Measurements from ENCODE around the gene ANKS6.

GRCh38 chr9:98774746-98775145 lies 21.6 kb downstream of the ANKS6 start:
- peak; percentile 73 for TF ChIP-seq CTCF (IDR thresholded peaks at IDR 0.05; ENCODE audit: low read depth, low read length, poor library complexity, severe bottlenecking)
- no peak for TF ChIP-seq EZH2phosphoT487 (IDR thresholded peaks at IDR 0.05; ENCODE audit: borderline replicate concordance, low read length)
